ENCODE data around the gene MDFIC2. TPM values are rescaled to one million over a fixed set of nuclear protein-coding genes. Genes with fewer than 3 reads are reported as not detected.
"Not testable (repeated sequence)": the region's sequence is repeated elsewhere in the genome, so short reads cannot be mapped to it uniquely, and the experiment has no call there.

The MDFIC2 gene
- polyA plus RNA-seq, 4 donors = not detected

GRCh38 chr3:70264122-70264780 is 48.2 kb downstream of the MDFIC2 start:
- no peak for DNase-seq (ENCODE audit: low read depth in 4 of 4, low spot score in 3 of 4)

DNA sequence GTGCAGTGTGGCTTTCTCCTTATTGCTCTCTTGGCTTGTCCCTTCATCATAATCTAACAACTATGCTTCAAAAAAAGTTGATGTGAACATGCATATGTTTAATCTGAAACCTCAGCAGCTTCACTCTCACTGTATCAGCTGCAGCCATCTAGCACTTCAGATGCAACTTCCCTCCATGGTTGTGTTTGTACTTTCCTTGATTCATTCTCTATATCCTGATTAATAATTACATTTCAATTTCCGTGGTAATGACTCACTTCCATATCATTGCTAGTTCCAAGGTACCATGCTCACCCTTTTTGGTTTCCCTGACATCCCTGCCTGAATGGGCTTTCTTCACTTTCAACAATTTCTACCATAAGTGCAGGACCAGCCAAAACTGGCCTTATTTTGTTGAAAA is 51.2 kb downstream of the MDFIC2 start:
- no peak for DNase-seq (ENCODE audit: low read depth in 4 of 4, low spot score in 3 of 4)

DNA sequence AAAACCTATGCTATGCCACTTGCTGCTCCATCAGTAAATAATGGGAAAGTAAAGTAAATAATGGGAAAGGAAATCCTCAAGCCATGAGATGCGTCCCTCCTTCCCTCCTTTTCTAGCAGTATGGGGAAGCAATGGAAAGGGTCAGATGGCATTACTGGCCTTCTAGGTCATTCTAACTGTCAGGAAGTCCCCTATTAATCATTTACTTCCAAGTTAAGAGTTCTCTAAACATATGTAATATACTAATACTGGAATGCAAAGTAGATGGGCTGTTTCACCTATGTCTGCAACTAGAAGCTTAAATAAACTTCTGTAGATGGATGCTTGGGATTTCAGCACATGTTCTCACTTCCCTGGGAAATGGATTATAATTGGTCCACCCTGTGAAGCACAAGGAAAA is 55.9 kb downstream of the MDFIC2 start:
- DNase-seq (ENCODE audit: low read depth in 4 of 4, low spot score in 3 of 4) = no peak

GRCh38 chr3:70250492-70250891 is 61.9 kb downstream of the MDFIC2 start:
- DNase-seq (ENCODE audit: low read depth in 4 of 4, low spot score in 3 of 4) = no peak

DNA sequence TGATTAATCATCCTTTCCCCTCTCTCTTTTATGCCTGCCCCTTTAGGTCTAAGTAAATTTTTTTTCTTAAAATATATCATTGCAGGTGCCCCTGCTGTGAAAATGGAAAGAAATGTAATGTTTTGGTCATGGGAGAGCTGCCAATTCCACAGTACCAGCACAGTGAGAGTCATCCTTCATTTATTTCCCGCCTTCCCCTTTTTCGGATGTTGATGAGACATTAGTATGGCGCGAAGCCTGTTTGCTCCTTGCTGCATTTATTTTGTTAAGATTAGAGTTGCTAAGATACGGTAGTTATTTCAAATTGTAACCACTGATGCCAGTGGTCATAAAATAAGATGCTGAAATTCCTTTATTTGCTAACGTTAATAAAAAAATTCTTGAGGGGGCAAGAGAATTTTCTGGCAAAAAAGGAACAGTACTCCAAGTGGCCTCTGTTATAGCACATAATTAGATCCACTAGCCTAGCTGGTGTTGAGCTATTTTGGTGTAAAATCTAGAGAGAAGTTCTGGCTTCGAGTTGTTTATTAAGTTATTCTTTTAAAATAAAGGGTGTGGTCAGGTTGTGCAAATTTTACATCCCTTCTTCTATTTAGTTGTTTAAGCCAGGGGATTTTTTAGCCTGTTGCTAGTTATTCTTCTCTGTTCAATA is 62.8 kb downstream of the MDFIC2 start:
- no peak for DNase-seq (ENCODE audit: low read depth in 4 of 4, low spot score in 3 of 4)

DNA sequence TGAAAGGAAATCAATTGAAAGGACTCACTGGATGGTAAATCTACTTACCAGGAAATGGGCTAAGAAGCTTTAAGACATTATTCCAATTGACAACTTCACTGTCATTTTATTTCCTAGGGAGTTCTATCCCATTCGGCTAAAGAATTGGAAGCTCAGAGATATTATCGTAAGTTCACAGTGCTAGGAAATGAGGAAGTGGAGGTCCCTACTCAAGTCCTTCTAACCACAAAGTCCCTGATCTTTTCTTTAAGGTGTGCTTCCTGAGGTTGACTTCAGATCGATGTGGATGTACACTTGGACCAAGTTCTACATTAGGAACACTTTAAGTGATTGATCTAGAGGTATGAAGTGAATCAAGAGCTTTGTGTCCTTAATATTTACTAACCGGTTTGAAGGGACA is 63.6 kb downstream of the MDFIC2 start:
- DNase-seq (ENCODE audit: low read depth in 4 of 4, low spot score in 3 of 4) = no peak

- DNase-seq (ENCODE audit: low read depth in 4 of 4, low spot score in 3 of 4) = no peak
Observed at GRCh38 chr3:70247955-70248354, 64.5 kb downstream of the MDFIC2 start.

DNA sequence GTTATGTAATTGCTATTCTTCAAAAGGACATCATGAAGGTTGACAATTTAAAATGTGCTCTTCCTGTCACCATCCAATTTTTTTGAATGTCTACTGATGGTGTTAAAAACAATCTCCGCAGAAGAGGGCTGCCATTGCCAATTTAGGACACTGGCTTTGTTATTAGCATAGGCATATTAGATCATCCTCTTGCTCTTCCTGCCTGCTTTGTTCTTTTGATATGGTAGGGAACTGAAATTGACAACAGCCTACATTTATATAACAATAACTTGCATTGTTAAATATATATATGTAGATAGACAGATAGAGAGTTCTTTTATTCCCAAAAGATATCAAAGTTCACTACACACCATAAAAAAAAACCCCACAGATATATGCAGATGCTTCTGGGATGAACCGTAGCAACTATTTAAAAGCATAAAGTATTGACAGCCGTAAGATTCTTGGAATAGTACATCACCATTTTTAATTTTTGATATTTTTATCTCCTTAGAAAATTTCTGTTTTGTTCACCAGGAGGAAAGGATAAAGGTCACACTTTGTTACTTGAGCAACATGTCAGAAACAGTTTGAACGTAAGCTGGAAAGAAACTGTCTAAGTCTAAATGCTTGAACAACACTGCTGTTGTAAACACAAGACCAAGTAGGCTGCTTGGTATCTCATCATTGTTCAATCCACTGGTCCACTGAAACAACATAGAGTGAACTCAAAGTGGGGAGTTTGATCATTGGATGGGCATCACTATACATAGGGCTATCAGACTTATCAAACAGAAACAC is 66.5 kb downstream of the MDFIC2 start:
- no peak for DNase-seq (ENCODE audit: low read depth in 4 of 4, low spot score in 3 of 4)

DNA sequence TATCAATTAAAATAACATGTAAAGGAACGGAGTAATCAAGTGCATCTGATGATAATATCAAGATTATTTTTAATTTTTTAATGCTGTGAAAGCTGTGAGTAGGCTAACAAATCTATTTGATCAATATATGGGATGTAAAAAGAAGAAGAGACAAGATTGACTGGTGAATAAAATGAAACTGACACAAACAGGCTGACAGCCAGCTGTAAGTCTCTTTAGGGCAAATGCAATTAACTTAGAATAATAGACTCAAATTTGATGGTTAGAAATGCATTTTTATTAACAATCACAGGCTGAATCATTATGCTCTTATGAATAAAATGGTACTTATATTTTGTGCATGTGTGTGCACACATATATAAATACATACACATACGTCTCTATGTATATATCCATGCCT is 68.0 kb downstream of the MDFIC2 start:
- DNase-seq (ENCODE audit: low read depth in 4 of 4, low spot score in 3 of 4) = no peak

DNA sequence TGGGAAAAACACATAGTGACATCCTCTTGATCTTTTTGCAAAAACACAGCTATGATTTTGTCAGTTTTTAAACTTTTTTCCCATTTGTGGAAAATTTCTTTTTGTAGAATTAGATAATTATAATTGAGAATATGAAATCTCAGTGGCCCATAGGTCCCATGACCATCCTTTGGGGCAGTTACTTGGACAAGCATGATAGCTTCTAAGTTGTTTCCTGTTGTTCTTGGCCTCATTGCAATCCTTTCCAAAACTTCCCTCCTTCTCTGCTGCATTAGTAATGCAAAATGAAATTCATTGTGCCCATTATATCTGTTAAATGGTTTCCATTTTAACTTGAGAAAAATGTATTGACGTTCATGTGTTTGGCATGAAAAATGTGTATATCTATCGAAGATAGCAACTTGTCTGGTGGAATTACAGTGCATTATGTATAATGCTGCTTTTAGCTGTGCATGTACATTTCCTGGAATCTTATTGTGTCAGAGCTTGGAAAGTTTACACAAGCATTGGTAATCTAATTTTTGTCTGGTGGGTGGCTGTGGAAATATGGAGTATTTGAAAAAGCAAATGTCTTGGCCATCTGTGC is 70.0 kb downstream of the MDFIC2 start:
- no peak for DNase-seq (ENCODE audit: low read depth in 4 of 4, low spot score in 3 of 4)

DNA sequence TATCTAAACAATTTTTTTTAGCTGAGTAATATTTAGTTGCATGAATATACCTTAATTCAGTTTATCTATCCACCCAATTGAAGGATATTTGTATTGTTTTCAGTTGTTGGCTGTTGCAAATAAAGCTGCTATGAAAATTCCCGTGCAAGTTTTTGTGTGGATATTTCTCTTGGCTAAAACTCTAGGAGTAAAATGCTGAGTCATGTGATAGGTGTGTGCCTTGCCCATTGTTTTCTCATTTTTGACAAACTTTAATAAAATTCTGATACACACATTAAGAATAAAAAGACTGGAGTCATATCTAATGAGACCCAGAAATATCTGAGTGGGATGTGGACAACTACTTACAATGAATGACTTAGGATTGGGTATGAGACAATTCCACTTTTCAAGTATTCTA is 78.6 kb downstream of the MDFIC2 start:
- DNase-seq (ENCODE audit: low read depth in 4 of 4, low spot score in 3 of 4) = no peak

- DNase-seq (ENCODE audit: low read depth in 4 of 4, low spot score in 3 of 4) = no peak
Observed at GRCh38 chr3:70233112-70233511, 79.3 kb downstream of the MDFIC2 start.

- no peak for DNase-seq (ENCODE audit: low read depth in 4 of 4, low spot score in 3 of 4)
Observed at GRCh38 chr3:70231266-70231701, 81.2 kb downstream of the MDFIC2 start.

GRCh38 chr3:70227437-70227836 is 85.0 kb downstream of the MDFIC2 start:
- DNase-seq (ENCODE audit: low read depth in 4 of 4, low spot score in 3 of 4) = no peak

DNA sequence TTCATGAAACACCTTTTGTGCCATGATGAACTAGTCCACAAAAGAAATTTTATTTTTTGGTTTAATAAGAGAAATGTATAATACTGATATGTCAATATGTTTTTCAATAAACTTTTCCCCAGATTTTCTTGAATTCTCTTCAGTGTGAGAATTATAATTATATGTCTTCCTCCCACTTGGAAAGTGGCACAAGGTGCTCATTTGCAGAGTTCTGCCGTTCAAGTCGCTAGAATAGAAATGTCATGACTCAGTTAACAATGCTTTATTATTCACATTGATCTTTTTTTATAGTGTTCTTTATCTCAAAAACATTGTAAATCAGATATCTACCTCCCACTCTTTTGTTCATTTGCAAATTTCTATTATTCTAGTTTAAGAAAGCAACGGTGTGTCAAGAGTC is 87.3 kb downstream of the MDFIC2 start:
- DNase-seq (ENCODE audit: low read depth in 4 of 4, low spot score in 3 of 4) = no peak

DNA sequence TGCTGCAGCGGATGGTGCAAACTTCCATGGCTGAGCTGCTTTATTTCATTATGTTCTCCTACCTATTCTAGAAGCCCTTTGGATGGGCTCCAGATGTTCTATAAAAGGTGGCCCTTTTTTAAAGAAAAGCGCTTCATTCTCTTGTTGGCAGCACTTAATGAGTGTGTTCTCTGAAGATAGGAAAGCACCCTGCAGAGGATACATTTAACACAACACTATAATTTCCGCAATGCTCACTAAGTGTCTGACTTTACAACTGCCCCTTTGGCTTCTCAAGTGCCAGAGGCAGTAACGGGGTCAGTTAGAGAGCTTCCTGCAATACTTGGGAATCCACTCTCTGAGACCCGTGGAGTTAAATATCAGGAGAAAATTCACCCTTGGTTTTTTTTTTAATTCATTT is 88.1 kb downstream of the MDFIC2 start:
- no peak for DNase-seq (ENCODE audit: low read depth in 4 of 4, low spot score in 3 of 4)

DNA sequence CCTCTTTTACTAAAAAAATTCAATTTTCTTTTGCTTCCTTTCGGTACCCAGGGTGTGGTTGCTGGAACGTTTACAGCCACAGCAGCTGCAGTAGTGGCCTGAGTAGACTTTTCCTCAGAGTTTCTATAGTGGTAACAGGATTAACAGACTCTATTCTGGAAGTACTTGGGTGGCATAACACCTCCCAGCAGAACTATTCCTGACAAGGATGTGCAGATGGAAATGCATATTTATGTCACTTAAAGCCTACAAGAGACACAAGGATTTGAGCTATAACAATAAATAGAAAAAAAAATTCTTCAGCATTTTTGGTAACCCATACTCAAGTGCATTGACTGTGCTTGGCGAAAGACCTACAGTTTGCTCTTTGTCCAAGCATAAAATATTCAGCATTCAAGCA is 94.0 kb downstream of the MDFIC2 start:
- no peak for DNase-seq (ENCODE audit: low read depth in 4 of 4, low spot score in 3 of 4)

DNA sequence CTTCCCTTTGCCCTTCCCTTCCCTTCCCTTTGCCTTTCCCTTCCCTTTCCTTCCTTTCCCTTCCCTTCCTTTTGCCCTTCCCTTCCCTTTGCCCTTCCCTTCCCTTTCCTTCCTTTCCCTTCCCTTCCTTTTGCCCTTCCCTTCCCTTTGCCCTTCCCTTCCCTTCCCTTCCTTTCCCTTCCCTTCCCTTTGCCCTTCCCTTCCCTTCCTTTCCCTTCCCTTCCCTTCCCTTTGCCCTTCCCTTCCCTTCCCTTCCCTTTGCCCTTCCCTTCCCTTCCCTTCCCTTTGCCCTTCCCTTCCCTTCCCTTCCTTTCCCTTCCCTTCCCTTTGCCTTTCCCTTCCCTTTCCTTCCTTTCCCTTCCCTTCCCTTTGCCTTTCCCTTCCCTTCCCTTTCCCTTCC is 101.2 kb downstream of the MDFIC2 start:
- DNase-seq (ENCODE audit: low read depth in 4 of 4, low spot score in 3 of 4) = not testable (repeated sequence)

DNA sequence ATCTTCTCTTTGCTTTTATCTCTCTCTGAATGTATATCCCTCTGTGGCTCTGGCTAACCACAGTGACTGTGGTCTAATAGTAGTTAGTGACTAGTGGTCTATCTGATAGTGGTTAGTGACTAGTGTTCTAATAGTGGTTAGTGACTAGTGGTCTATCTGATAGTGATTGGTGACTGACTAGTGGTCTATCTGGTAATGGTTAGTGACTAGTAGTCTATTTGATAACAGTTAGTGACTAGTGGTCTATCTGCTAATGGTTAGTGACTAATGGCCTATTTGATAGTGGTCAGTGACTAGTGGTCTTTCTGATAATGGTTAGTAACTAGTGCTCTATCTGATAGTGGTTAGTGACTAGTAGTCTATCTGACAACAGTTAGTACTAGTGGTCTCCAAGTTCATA is 110.5 kb downstream of the MDFIC2 start:
- DNase-seq (ENCODE audit: low read depth in 4 of 4, low spot score in 3 of 4) = no peak

DNA sequence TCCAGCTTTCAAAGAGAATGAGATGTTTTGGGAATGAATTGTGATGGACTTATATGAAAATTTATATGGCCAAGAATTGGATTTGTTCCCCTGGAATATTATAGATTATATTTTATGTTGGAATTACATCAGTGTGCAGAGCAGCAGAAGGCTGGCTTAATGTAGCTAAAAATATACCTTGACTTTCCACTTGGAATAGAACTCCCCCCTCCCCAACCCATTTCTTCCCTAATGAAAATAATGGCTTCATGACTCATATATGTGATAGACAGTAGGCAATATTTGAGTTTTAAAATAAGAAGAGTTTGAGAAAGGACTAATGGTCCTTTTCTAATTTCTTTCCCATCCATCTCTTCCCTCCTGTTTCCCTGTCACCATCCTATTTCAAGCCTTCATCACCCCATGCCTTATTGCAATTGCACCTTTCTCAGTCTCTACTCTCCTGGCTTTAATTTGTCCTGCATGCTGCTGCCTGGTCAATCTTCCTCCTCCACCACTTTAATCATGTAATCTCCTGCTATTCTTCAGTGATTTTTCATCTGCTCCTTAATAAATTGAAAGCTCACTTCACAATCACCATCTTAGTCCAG is 122.5 kb downstream of the MDFIC2 start:
- no peak for DNase-seq (ENCODE audit: low read depth in 4 of 4, low spot score in 3 of 4)

GRCh38 chr3:70186221-70186620 is 126.2 kb downstream of the MDFIC2 start:
- DNase-seq (ENCODE audit: low read depth in 4 of 4, low spot score in 3 of 4) = no peak
